Hepatocyte (in vitro differentiated cells): ENCODE data around the gene REM2.

Experiments used
- EZH2 ChIP-seq: fragments of 200-600 bp; sonication (generic); IDR thresholded peaks from 2 replicates; pipeline ENCODE4 v1.6.1; 2016; ENCODE audit warnings: antibody characterized with exemption, mild to moderate bottlenecking, borderline replicate concordance
- TF ChIP-seq, protein P1 (sequence below): fragments of 200-600 bp; sonication (generic); IDR thresholded peaks from 2 replicates; pipeline ENCODE4 v1.5.1; 2016; ENCODE audit warnings: antibody characterized with exemption, mild to moderate bottlenecking; ENCODE audit not compliant: poor library complexity

DNA sequence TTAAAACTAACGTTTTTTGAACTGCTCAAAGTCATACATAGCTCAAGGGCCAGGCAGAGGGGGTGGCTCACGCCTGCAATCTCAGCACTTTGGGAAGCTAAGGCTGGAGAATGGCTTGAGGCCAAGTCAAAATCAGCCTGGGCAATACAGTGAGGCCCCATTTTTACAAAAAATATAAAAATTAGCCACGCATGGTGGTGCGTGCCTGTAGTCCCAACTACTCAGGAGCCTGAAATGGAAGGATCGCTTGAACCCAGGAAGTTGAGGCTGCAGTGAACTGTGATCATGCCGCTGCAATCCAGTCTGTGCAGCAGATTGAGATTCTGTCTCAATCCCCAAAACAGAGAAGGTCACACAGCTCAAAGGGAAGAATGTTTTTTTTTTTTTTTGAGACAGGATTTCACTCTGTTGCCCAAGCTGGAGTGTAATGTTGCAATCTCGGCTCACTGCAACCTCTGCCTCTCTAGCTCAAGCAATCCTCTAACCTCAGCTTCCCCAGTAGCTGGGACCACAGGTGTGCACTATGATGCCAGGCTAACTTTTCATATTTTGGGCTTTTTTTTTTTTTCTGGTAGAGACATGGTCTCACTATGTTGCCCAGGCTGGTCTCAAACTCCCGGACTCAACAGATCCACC is 33.0 kb downstream of the REM2 start:
- TF ChIP-seq, protein P1, sequence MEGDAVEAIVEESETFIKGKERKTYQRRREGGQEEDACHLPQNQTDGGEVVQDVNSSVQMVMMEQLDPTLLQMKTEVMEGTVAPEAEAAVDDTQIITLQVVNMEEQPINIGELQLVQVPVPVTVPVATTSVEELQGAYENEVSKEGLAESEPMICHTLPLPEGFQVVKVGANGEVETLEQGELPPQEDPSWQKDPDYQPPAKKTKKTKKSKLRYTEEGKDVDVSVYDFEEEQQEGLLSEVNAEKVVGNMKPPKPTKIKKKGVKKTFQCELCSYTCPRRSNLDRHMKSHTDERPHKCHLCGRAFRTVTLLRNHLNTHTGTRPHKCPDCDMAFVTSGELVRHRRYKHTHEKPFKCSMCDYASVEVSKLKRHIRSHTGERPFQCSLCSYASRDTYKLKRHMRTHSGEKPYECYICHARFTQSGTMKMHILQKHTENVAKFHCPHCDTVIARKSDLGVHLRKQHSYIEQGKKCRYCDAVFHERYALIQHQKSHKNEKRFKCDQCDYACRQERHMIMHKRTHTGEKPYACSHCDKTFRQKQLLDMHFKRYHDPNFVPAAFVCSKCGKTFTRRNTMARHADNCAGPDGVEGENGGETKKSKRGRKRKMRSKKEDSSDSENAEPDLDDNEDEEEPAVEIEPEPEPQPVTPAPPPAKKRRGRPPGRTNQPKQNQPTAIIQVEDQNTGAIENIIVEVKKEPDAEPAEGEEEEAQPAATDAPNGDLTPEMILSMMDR = no peak
- no peak for TF ChIP-seq EZH2
